Gastrocnemius medialis (tissue), 4 donors: ENCODE data around the gene DAPK1. TPM values are rescaled to one million over a fixed set of nuclear protein-coding genes. Genes with fewer than 3 reads are reported as not detected.

Experiments
- ATAC-seq, 2 donors: fragments of 150-250 bp; one replicate each; pipeline ENCODE4 v1.9.1; 2016
- DNase-seq, 2 donors: peaks; one replicate each; pipeline ENCODE4 v3.0.0-alpha.2; 2019
- H3K27ac ChIP-seq, 4 donors: fragments of 200-600 bp; sonication (generic); 1 replicate in 1 of 4; 2 replicates in 3 of 4; pipeline ENCODE4 v1.5.1; 2016 to 2018; ENCODE audit warnings: mild to moderate bottlenecking in 2 of 4, moderate library complexity in 1 of 4
- H3K27me3 ChIP-seq, 3 donors: fragments of 200-600 bp; sonication (generic) in 2 of 3; 1 replicate in 1 of 3; 2 replicates in 2 of 3; pipeline versions ENCODE4 v1.5.1 to v1.6.0; 2016 to 2019; ENCODE audit warnings: mild to moderate bottlenecking in 1 of 3, moderate library complexity in 1 of 3
- H3K36me3 ChIP-seq, 2 donors: fragments of 200-600 bp; sonication (generic) in 1 of 2; one replicate each; pipeline ENCODE4 v1.5.1; 2017 to 2018
- H3K4me1 ChIP-seq, 2 donors: fragments of 200-600 bp; sonication (generic) in 1 of 2; one replicate each; pipeline ENCODE4 v1.5.1; 2016 to 2017; ENCODE audit warnings: mild to moderate bottlenecking in 2 of 2
- H3K4me3 ChIP-seq, 4 donors: fragments of 200-600 bp; sonication (generic) in 3 of 4; 1 replicate in 1 of 4; 2 replicates in 3 of 4; pipeline ENCODE4 v1.5.1; 2016 to 2019; ENCODE audit warnings: mild to moderate bottlenecking in 2 of 4
- H3K9me3 ChIP-seq, 3 donors: fragments of 200-600 bp; sonication (generic) in 2 of 3; 1 replicate in 1 of 3; 2 replicates in 2 of 3; pipeline ENCODE4 v1.5.1; 2016 to 2019
- POLR2A ChIP-seq, 2 donors: fragments of 450-650 bp; IDR thresholded peaks; one replicate each; pipeline ENCODE4 v1.6.1; 2017; ENCODE audit warnings: antibody characterized with exemption in 2 of 2, mild to moderate bottlenecking in 2 of 2, moderate library complexity in 2 of 2
- in situ Hi-C, 4 donors: fragments of 200-750 bp; cut with MboI; loops; one replicate each; pipeline versions ENCODE4 v1.15.0 to v1.8.0; 2017; ENCODE audit warnings: low sequenced_read_pairs in 4 of 4
- intact Hi-C: fragments of 100-400 bp; cut with DNase I; formaldehyde crosslinking; loops from one replicate; pipeline ENCODE4 v1.15.1; 2023; ENCODE audit warnings: low total_unique reads
- total RNA-seq, 4 donors: library from RNA; depleted of rRNA; stranded (reverse); fragments of >200 nt; gene quantifications; one replicate each; pipeline versions ENCODE4 v1.1.0 to v1.2.3, GENCODE V29; 2016
- TF ChIP-seq, protein P1 (sequence below), 5 experiments: fragments of 450-650 bp in 3 of 5; fragments of 200-600 bp in 2 of 5; sonication (generic) in 2 of 5; IDR thresholded peaks in 4 of 5; conservative IDR thresholded peaks in 1 of 5; 1 replicate in 4 of 5; 2 replicates in 1 of 5; pipeline ENCODE4 v1.5.1; 2016 to 2019; ENCODE audit warnings: antibody characterized with exemption in 5 of 5, mild to moderate bottlenecking in 3 of 5, moderate library complexity in 3 of 5

Gene DAPK1
- total RNA-seq, 4 donors from 2014 or later = 1.2 to 4.3 (median 2.7) TPM

- intact Hi-C loops (no loop called here), in situ Hi-C loops (no loop called here)
- Histone ChIP-seq H3K9me3 (no peaks in the 10 kb centered on the region), H3K4me1 (no peaks in the 10 kb centered on the region), H3K36me3 (no peaks in the 10 kb centered on the region), H3K4me3 (no peak overlapping the region), H3K27me3 (no peaks in the 10 kb centered on the region), H3K27ac (no peak overlapping the region)
- DNase-seq (no peak), ATAC-seq (no peak)
- TF ChIP-seq, protein P1, sequence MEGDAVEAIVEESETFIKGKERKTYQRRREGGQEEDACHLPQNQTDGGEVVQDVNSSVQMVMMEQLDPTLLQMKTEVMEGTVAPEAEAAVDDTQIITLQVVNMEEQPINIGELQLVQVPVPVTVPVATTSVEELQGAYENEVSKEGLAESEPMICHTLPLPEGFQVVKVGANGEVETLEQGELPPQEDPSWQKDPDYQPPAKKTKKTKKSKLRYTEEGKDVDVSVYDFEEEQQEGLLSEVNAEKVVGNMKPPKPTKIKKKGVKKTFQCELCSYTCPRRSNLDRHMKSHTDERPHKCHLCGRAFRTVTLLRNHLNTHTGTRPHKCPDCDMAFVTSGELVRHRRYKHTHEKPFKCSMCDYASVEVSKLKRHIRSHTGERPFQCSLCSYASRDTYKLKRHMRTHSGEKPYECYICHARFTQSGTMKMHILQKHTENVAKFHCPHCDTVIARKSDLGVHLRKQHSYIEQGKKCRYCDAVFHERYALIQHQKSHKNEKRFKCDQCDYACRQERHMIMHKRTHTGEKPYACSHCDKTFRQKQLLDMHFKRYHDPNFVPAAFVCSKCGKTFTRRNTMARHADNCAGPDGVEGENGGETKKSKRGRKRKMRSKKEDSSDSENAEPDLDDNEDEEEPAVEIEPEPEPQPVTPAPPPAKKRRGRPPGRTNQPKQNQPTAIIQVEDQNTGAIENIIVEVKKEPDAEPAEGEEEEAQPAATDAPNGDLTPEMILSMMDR (IDR thresholded peaks at IDR 0.05 in 4 of 5, conservative IDR thresholded peaks at IDR 0.05 in 1 of 5) = no peak
- no peak for TF ChIP-seq POLR2A (IDR thresholded peaks at IDR 0.05)
Measured at GRCh38 chr9:87638292-87638691, 140.6 kb downstream of the DAPK1 start.

GRCh38 chr9:87639949-87640348, 142.3 kb downstream of the DAPK1 start:
- ATAC-seq = no peak
- no peak overlapping the region for H3K27ac ChIP-seq
- H3K4me3 ChIP-seq = no peak overlapping the region
- no peak for DNase-seq
- no peaks in the 10 kb centered on the region for H3K9me3 ChIP-seq
- in situ Hi-C loops = no loop called here
- no peaks in the 10 kb centered on the region for H3K4me1 ChIP-seq
- intact Hi-C loops = no loop called here
- no peaks in the 10 kb centered on the region for H3K36me3 ChIP-seq
- no peaks in the 10 kb centered on the region for H3K27me3 ChIP-seq
- no peak for TF ChIP-seq POLR2A (IDR thresholded peaks at IDR 0.05)
- TF ChIP-seq, protein P1 (IDR thresholded peaks at IDR 0.05 in 4 of 5, conservative IDR thresholded peaks at IDR 0.05 in 1 of 5) = no peak

DNA sequence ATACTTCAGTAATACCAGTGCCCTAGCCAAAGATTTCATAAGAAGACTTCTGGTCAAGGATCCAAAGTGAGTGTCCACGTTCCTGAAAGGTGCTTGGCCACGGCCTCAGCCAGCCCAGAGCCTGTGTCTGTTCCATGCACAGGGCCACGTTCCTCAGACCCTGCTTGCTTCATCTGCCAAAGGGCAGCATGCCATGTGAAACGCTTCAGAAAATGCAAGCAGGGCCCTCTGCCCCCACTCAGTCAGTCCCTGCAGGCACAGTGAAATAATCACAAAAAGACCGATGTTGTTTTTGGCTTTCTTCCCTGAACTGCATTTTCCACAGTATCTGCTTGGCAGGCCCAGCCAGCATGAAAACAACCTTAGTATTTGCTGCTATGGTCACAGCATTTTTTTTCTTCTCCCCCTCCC, 142.7 kb downstream of the DAPK1 start:
- intact Hi-C loops (no loop called here), in situ Hi-C loops (no loop called here)
- TF ChIP-seq POLR2A (IDR thresholded peaks at IDR 0.05) = no peak
- TF ChIP-seq, protein P1 (IDR thresholded peaks at IDR 0.05 in 4 of 5, conservative IDR thresholded peaks at IDR 0.05 in 1 of 5) = no peak
- Histone ChIP-seq H3K27me3 (no peaks in the 10 kb centered on the region), H3K27ac (no peak overlapping the region), H3K9me3 (no peaks in the 10 kb centered on the region), H3K36me3 (no peaks in the 10 kb centered on the region), H3K4me1 (no peaks in the 10 kb centered on the region), H3K4me3 (no peak overlapping the region)
- no peak for DNase-seq
- no peak for ATAC-seq

DNA sequence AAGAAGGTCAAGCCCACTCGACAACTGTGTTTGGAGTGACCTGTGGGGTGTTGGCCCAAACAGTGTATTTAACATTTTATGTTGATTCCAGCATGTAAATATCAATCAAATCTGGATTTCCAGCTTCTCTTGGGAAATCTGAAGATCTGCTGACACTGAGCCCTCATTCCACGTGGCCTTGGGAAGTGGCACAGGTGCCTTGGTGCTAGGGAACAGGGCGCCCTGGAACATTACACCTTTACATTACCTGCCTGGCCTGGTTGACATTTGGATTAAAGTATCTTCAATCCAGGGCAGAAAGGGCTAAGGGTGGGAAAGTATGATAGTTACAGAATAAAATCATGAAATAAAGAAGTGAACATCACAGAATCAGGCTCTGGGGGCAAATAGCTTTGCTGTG, 143.4 kb downstream of the DAPK1 start:
- in situ Hi-C loops = no loop called here
- intact Hi-C loops = no loop called here
- H3K27ac ChIP-seq = no peak overlapping the region

More for the DNA sequence above, 143.4 kb downstream of the DAPK1 start:
- ATAC-seq = no peak
- Histone ChIP-seq H3K36me3 (no peaks in the 10 kb centered on the region), H3K4me3 (no peak overlapping the region), H3K4me1 (no peaks in the 10 kb centered on the region), H3K9me3 (no peaks in the 10 kb centered on the region), H3K27me3 (no peaks in the 10 kb centered on the region)
- DNase-seq = no peak
- TF ChIP-seq, protein P1 (IDR thresholded peaks at IDR 0.05 in 4 of 5, conservative IDR thresholded peaks at IDR 0.05 in 1 of 5) = no peak
- TF ChIP-seq POLR2A (IDR thresholded peaks at IDR 0.05) = no peak
